ENCODE results near the gene CBX6. TPM values are rescaled to one million over a fixed set of nuclear protein-coding genes. Genes with fewer than 3 reads are reported as not detected.

The CBX6 gene
- total and polyA plus RNA-seq, 8 donors, result 8.9 to 46.0 (median 25.9) TPM

DNA sequence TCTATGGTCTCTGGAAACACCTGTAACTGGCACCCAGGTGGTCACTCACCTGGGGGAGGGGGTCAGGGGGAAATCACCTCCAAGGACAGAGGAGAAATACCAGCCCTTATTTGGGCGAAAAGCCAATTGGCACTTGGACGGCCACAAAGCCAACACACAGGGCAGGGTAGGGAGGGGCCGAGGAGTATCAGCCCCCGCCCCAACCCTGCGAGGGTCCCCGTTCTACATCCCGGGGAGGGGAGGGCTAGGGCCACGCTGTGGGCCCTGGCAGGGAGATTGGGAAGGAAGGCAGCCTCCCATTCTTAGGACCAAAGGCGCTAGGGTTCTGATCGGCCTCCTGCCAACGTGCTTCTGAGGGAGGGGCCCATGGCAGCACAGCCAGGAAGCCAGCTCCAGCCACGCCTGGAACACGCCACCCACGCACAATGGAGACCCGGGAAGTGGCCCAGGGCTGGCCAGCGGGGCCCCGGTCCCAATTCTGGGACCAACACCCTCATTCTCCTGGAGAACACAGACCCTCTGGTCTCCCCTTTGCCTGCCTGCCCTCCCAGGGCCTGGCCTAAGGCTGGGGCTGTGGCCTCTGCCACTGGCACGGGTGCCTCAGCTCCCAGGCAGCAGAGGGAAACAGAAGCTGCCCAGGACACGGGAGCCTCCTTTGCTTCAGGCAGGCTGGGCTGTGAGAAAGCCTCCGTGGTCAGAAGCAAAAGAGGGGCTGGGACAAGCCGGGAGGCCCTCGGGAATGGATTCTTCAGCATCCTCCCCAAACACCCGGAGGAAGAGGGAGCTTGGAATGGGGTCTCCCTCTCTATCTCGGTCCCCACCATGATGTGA, 7.4 kb downstream of the CBX6 start:
- H3K27ac ChIP-seq, result peak overlapping the region in 4 of 5 donors; percentile 59 to 80 (median 70)
- H3K4me3 ChIP-seq, result peak overlapping the region in 1 of 4 donors; percentile 2
- peaks cover 24 to 43% (median 42%) of the 10 kb centered on the region in 4 donors for H3K36me3 ChIP-seq
- WGBS, 5 donors, result 30 to 59% (median 33%) methylated on average over 14 to 24 of the region's 24 CpGs
- peaks cover 46 to 91% (median 68%) of the 10 kb centered on the region in 4 donors for H3K4me1 ChIP-seq
- no peaks in the 10 kb centered on the region for H3K9me3 ChIP-seq
- no peaks in the 10 kb centered on the region for H3K27me3 ChIP-seq
- peak in 1 of 3 donors; percentile 5 for TF ChIP-seq POLR2AphosphoS5 (IDR thresholded peaks at IDR 0.05)
- no peak for TF ChIP-seq CTCF (IDR thresholded peaks at IDR 0.05)
- no peak for TF ChIP-seq POLR2A (IDR thresholded peaks at IDR 0.05)
- TF ChIP-seq EP300 (IDR thresholded peaks at IDR 0.05), result no peak
- intact Hi-C loops (cut with DNase I; ENCODE audit: low total_unique reads), result loop anchor here (5.0 to 10.0 kb wide), 2 partner anchors 140 to 258 kb away; no protein-coding TSS in a partner anchor
- peak in 1 of 2 donors; percentile 70 for DNase-seq

DNA sequence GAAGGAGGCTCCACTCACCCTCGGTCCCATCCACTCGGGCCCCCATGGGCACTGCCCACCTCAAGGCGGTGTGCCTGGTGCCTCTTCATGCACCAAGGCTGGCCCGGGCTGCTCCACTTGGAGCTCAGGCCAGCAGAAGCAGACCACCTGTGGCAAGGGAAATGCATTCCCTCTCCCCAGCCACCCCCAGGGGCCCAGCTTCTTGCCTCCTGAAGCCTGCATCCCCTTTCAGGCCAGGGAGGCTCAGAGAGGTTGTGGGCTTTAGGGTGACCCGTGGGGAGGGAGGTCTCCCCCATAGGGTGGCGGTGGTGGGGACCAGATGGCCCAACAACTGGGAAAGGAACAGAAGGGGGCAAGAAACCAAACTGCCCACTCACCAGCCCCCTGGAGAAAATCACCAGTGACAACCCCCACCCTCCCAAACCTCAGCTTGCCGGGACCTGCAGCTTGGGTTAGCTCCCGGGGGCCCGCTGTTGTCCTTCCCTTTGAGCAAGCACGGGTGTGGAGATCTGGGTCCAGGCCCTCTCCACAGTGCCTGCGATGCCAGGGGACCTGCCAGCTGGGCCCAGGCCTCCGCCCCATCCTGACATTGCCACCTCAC, 8.4 kb downstream of the CBX6 start:
- Histone ChIP-seq H3K36me3 (peaks cover 21 to 40% (median 38%) of the 10 kb centered on the region in 4 donors), H3K4me1 (peaks cover 36 to 82% (median 59%) of the 10 kb centered on the region in 4 donors), H3K4me3 (no peak overlapping the region), H3K27me3 (no peaks in the 10 kb centered on the region), H3K27ac (peak overlapping the region in 2 of 5 donors; percentile 59 to 78), H3K9me3 (no peaks in the 10 kb centered on the region)
- intact Hi-C loops (cut with DNase I; ENCODE audit: low total_unique reads), result loop anchor here (10.0 kb wide), 1 partner anchor 141 kb away; no protein-coding TSS in a partner anchor
- TF ChIP-seq CTCF (IDR thresholded peaks at IDR 0.05) (no peak), POLR2AphosphoS5 (IDR thresholded peaks at IDR 0.05) (no peak), POLR2A (IDR thresholded peaks at IDR 0.05) (no peak), EP300 (IDR thresholded peaks at IDR 0.05) (no peak)
- 69 to 83% (median 78%) methylated on average over 8 to 12 of the region's 12 CpGs for WGBS, 5 donors
- no peak for DNase-seq

- peaks cover 33 to 72% (median 52%) of the 10 kb centered on the region in 4 donors for H3K4me1 ChIP-seq
- no peak overlapping the region for H3K4me3 ChIP-seq
- no peaks in the 10 kb centered on the region for H3K9me3 ChIP-seq
- peak overlapping the region in 1 of 5 donors; percentile 78 for H3K27ac ChIP-seq
- 60 to 74% (median 63%) methylated on average over 14 of the region's 14 CpGs for WGBS, 5 donors
- H3K36me3 ChIP-seq, result peaks cover 21 to 30% (median 28%) of the 10 kb centered on the region in 4 donors
- H3K27me3 ChIP-seq, result no peaks in the 10 kb centered on the region
- peak in 1 of 2 donors; percentile 71 for DNase-seq
- intact Hi-C loops (cut with DNase I; ENCODE audit: low total_unique reads), result loop anchor here (10.0 kb wide), 1 partner anchor 142 kb away; no protein-coding TSS in a partner anchor
- TF ChIP-seq EP300 (IDR thresholded peaks at IDR 0.05) (no peak), POLR2A (IDR thresholded peaks at IDR 0.05) (no peak), POLR2AphosphoS5 (IDR thresholded peaks at IDR 0.05) (no peak), CTCF (IDR thresholded peaks at IDR 0.05) (no peak)
These were observed 9.4 kb downstream of the CBX6 start for GRCh38 chr22:38862375-38863329.
